ENCODE measurements around the gene SLC27A5.

- TF ChIP-seq, protein P1, sequence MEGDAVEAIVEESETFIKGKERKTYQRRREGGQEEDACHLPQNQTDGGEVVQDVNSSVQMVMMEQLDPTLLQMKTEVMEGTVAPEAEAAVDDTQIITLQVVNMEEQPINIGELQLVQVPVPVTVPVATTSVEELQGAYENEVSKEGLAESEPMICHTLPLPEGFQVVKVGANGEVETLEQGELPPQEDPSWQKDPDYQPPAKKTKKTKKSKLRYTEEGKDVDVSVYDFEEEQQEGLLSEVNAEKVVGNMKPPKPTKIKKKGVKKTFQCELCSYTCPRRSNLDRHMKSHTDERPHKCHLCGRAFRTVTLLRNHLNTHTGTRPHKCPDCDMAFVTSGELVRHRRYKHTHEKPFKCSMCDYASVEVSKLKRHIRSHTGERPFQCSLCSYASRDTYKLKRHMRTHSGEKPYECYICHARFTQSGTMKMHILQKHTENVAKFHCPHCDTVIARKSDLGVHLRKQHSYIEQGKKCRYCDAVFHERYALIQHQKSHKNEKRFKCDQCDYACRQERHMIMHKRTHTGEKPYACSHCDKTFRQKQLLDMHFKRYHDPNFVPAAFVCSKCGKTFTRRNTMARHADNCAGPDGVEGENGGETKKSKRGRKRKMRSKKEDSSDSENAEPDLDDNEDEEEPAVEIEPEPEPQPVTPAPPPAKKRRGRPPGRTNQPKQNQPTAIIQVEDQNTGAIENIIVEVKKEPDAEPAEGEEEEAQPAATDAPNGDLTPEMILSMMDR (IDR thresholded peaks at IDR 0.05): no peak
- no peak for TF ChIP-seq EP300 (IDR thresholded peaks at IDR 0.05)
Measured at GRCh38 chr19:58554494-58555368, 42.9 kb upstream of the SLC27A5 start, which contains the start of gene CHMP2A.
